Upper lobe of left lung (tissue), 4 donors: ENCODE data around the gene ADAMTS17.

Experiments used
- CTCF ChIP-seq, 6 experiments: fragments of 450-650 bp in 4 of 6; fragments of 200-600 bp in 2 of 6; sonication (generic) in 2 of 6; IDR thresholded peaks; one replicate each; pipeline ENCODE4 v1.5.1; 2016 to 2019; ENCODE audit warnings: antibody characterized with exemption in 6 of 6
- POLR2A ChIP-seq, 4 donors: fragments of 450-650 bp; IDR thresholded peaks; one replicate each; pipeline ENCODE4 v1.5.1; 2016 to 2017; ENCODE audit warnings: antibody characterized with exemption in 4 of 4, mild to moderate bottlenecking in 2 of 4

- TF ChIP-seq CTCF (IDR thresholded peaks at IDR 0.05) (no peak), POLR2A (IDR thresholded peaks at IDR 0.05) (no peak)
These were observed 282.7 kb downstream of the ADAMTS17 start for GRCh38 chr15:100059094-100059493.
